H1 (cell line): ENCODE data around the gene RNF39. TPM values are rescaled to one million over a fixed set of nuclear protein-coding genes. Genes with fewer than 3 reads are reported as not detected.

Source experiments
- POU5F1 ChIP-seq: IDR thresholded peaks from 2 replicates; pipeline ENCODE4 v1.6.1; 2011; ENCODE audit warnings: low read depth, mild to moderate bottlenecking, low read length, moderate library complexity
- RNF2 ChIP-seq: fragments of 200-900, 300-1000 bp; sonication (generic); IDR thresholded peaks from 2 replicates; pipeline ENCODE4 v1.7.1; 2016; ENCODE audit warnings: borderline replicate concordance, low read depth, mild to moderate bottlenecking, antibody characterized with exemption, low read length; ENCODE audit not compliant: poor library complexity, severe bottlenecking; ENCODE audit errors: missing control alignments
- SAP30 ChIP-seq: fragments of 300-600 bp; sonication (generic); IDR thresholded peaks from 2 replicates; pipeline ENCODE4 v1.7.1; 2012; ENCODE audit warnings: low read length, moderate library complexity, mild to moderate bottlenecking, inconsistent platforms; ENCODE audit not compliant: insufficient read depth, insufficient replicate concordance
- SP2 ChIP-seq: IDR thresholded peaks from 2 replicates; pipeline ENCODE4 v1.6.1; 2012; ENCODE audit warnings: mild to moderate bottlenecking, low read length, inconsistent platforms
- TCF12 ChIP-seq: IDR thresholded peaks from 2 replicates; pipeline ENCODE4 v1.6.1; 2011; ENCODE audit warnings: low read depth, mild to moderate bottlenecking, low read length
- YY1 ChIP-seq: IDR thresholded peaks from 2 replicates; pipeline ENCODE4 v1.6.1; 2011; ENCODE audit warnings: low read depth, mild to moderate bottlenecking, low read length
- polyA plus RNA-seq, 7 experiments: library from polyadenylated mRNA; depleted of rRNA in 3 of 7; stranded (reverse) in 5 of 7; unstranded in 2 of 7; fragments of >200 nt in 5 of 7; fragments of 200-250 nt in 2 of 7; gene quantifications; 1 replicate in 5 of 7; 2 replicates in 1 of 7; 4 replicates in 1 of 7; pipeline versions ENCODE4 v1.2.1 to v1.2.3, GENCODE V29; 2011 to 2013; ENCODE audit warnings: missing spikeins in 2 of 7, mixed read lengths in 2 of 7
- small RNA-seq: library from polyadenylated mRNA; stranded (forward); fragments of <200 nt; extraction: miRNeasy Mini kit (QIAGEN cat#:217004); gene quantifications from one replicate; pipeline ENCODE3, GENCODE V24; 2013; ENCODE audit not compliant: insufficient read depth
- total RNA-seq: library from RNA; stranded (reverse); fragmentation: NEBNext Ultra II Directional; extraction: Animal tissue kit (Norgen Biotek cat#: 25700); gene quantifications from 2 replicates; pipeline ENCODE4 v1.2.1, GENCODE V29; 2021

The RNF39 gene
- total and polyA plus RNA-seq, 2 of the 8 experiments (the other 6 are each of a cell fraction or from before 2014, with no cell fraction given): 1.4 to 2.3 TPM

DNA sequence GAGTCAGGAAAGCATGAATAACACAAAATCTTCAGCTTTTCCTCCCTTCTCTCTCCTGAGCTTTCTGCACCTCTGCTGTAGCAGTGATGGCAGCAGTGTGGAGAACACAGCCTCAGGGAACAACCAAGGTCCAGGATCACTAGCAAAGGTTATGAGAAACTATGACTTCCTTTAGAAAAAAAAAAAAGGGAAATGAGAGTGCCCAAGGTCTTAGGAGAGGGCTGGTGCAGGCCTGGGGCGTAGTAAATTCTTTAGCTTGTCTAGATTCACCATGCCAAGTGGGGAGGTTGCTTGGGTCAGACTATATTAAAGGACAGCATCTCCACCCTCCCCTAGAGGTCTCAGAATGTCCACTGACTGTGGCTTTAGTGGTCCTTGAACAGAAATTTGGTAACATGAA is 54.9 kb downstream of the RNF39 start (continued):
- TF ChIP-seq RNF2: no peak
- TF ChIP-seq POU5F1: no peak
- no peak for TF ChIP-seq TCF12
- TF ChIP-seq SP2: no peak
- no peak for TF ChIP-seq YY1
- TF ChIP-seq SAP30: no peak

Small RNAs within 50 kb of the gene (small RNA-seq; reads per million reads assigned to genes)
- gene RF02218: not detected
- gene RF02219: not detected
- gene RF02220: not detected

Other genes starting within 250 kb of the RNF39 start
- 4.4 and 4.8 TPM in 2 replicates for gene HLA-G, start 247.9 kb downstream of the RNF39 start, total RNA-seq
- 3.2 and 4.2 TPM in 2 replicates for gene HLA-G, start 247.9 kb downstream of the RNF39 start, polyA plus RNA-seq (2011; rRNA removed)
- gene HLA-A, start 133.2 kb downstream of the RNF39 start, total RNA-seq: 221 and 226 TPM in 2 replicates
- gene HLA-A, start 133.2 kb downstream of the RNF39 start, polyA plus RNA-seq (2011; rRNA removed): 474 and 560 TPM in 2 replicates
- gene POLR1H, start 14.5 kb downstream of the RNF39 start, total RNA-seq: 31.5 and 35.7 TPM in 2 replicates
- gene POLR1H, start 14.5 kb downstream of the RNF39 start, polyA plus RNA-seq (2011; rRNA removed): 79.0 and 82.2 TPM in 2 replicates
- 26.1 and 26.3 TPM in 2 replicates for gene PPP1R11, start 8.6 kb downstream of the RNF39 start, total RNA-seq
- 28.0 and 32.8 TPM in 2 replicates for gene PPP1R11, start 8.6 kb downstream of the RNF39 start, polyA plus RNA-seq (2011; rRNA removed)
- gene TRIM31, start 37.3 kb upstream of the RNF39 start, total RNA-seq: not detected in 2 replicates
- gene TRIM31, start 37.3 kb upstream of the RNF39 start, polyA plus RNA-seq (2011; rRNA removed): 0.08 TPM in 1 of 2 replicates, not detected in the other
- gene TRIM40, start 60.4 kb upstream of the RNF39 start, total RNA-seq: not detected in 2 replicates
- not detected in 2 replicates for gene TRIM40, start 60.4 kb upstream of the RNF39 start, polyA plus RNA-seq (2011; rRNA removed)
- not detected in 2 replicates for gene TRIM10, start 85.4 kb upstream of the RNF39 start, total RNA-seq
- 0.06 and 0.08 TPM in 2 replicates for gene TRIM10, start 85.4 kb upstream of the RNF39 start, polyA plus RNA-seq (2011; rRNA removed)
- gene TRIM15, start 87.8 kb upstream of the RNF39 start, total RNA-seq: 0.48 and 0.54 TPM in 2 replicates
- gene TRIM15, start 87.8 kb upstream of the RNF39 start, polyA plus RNA-seq (2011; rRNA removed): 0.18 and 0.19 TPM in 2 replicates
- gene TRIM26, start 137.6 kb upstream of the RNF39 start, total RNA-seq: 30.7 and 32.3 TPM in 2 replicates
- 21.5 and 25.8 TPM in 2 replicates for gene TRIM26, start 137.6 kb upstream of the RNF39 start, polyA plus RNA-seq (2011; rRNA removed)